Fibroblast of skin of back (primary cell): ENCODE data around the gene GNAS.

Source experiments
- DNase-seq: peaks from one replicate; pipeline ENCODE4 v3.0.0-alpha.2; 2013

The GNAS gene

DNA sequence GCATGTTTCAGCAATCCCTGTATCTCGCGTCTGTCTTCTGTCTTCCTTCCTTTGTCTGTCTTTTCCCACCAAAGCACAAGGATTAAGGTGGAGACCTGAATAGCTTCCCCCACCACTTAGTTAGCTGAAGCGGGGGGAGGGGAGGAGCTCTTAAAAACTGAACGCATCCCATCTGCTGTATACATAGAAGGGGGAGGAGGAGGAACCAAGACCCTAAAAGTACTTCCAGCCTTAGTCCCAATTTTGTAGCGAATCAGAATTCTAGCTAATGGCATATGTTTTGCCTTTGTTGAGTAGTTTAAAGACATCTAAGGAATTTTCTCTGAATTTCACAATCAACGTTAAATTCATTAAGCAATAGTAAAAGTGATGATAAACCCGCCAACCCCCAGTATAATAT lies 47.9 kb downstream of the GNAS start:
- no peak for DNase-seq

DNA sequence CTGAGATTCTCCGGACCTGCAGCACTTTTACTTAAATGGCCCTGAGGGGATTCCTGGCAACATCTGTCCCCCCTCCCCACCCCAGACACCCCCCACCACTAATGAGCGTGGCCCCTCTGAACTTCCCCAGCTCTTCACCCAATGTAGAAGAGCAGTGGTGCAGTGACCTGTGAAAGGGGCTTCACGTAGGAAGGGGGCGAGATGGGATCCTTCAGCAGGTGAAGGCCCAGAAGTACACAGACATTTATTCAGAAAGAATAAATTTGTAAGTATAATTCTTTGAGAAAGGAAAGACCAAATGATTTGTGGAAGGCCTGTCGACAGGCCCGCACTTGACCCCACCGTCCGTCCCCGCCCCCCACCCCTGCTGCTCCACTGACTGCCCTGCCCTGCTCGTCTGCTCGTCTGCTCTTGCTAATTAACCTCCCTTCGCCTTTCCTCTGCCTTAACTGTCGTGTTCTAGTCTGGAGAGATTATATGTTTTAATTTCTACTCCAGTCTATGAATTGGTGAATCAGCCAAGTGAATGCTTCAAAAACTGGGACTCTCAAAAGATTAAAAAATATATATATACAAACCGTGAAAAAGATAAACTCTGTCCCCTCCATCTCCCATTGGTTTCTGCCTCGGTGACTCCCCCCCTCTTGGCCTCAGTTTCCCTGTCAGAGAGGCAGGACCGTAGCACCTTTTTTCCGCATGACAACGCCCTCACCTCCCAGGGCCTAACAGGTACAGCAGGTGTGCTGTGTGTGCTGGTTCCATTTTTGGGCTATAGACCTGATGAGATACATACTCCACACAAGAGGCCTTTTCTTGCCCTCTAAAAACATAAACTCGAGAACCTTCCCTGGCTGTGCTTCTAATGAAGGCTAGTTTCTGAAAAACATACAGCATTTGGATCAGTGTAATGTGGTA lies 49.2 kb downstream of the GNAS start:
- no peak for DNase-seq

DNA sequence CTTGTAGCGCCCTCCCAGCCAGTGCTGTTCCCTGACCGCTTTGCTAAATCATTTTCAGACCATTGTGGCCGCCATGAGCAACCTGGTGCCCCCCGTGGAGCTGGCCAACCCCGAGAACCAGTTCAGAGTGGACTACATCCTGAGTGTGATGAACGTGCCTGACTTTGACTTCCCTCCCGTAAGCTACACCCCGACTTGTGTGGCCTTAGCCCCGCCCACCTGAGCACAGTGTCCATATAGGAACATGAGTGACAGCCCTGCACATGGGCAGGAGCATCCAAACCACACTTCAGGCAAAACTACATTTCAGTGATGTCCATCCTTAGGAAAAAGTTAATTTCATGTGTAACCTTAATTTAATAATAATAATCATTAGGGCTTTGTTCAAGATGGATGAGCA lies 51.1 kb downstream of the GNAS start:
- no peak for DNase-seq

DNA sequence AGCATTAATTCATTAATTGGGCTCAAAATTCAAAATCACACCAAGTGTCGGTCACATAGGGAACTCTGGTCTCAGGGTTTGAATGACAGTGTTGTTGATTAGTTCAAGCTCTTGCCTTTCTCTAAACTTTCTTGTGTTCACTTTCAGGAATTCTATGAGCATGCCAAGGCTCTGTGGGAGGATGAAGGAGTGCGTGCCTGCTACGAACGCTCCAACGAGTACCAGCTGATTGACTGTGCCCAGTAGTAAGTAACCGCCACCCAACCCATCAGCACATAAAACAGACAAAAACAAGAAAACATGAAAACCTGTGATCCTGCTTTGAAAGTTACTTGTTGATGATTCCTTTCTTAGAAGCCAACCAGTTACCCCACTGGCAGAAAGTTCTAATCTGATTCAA lies 52.7 kb downstream of the GNAS start:
- no peak for DNase-seq

DNA sequence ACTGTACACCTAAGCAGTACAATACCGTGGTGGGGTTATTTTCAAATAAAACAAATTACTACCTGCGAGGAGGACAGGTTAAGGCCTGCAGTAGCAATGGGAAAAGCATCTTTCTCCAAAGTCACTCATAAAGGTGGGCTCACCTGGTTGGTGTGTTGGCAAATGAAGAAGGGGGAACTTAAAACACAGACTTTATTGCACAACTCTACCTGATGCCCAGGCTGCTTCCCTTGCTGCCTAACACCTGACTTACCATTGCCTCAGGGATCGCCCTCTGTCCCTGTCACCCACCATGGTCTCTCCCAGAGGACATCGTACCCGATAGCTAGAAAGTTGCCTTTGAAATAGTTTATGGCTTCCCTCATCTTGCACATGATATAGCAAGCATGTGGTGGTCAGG lies 53.6 kb downstream of the GNAS start:
- no peak for DNase-seq

DNA sequence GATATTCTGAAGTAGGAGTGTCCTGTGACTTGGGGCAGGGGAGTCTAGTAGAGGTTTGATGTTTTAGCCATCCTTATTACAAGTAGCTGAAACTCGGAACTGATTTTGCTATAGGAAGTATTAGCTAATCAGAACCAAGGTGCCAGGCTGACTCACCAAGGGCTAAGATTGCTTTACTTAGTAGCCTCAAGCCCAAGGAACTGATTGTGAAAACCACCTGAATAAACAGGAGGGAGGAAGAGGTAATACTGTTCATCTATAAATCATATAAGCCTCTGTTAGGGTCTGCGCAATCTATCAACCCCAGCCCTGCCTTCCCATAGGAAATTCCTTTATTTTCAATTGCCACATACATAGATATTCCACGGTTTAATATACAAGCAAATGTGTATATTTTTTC lies 54.4 kb downstream of the GNAS start:
- no peak for DNase-seq

DNA sequence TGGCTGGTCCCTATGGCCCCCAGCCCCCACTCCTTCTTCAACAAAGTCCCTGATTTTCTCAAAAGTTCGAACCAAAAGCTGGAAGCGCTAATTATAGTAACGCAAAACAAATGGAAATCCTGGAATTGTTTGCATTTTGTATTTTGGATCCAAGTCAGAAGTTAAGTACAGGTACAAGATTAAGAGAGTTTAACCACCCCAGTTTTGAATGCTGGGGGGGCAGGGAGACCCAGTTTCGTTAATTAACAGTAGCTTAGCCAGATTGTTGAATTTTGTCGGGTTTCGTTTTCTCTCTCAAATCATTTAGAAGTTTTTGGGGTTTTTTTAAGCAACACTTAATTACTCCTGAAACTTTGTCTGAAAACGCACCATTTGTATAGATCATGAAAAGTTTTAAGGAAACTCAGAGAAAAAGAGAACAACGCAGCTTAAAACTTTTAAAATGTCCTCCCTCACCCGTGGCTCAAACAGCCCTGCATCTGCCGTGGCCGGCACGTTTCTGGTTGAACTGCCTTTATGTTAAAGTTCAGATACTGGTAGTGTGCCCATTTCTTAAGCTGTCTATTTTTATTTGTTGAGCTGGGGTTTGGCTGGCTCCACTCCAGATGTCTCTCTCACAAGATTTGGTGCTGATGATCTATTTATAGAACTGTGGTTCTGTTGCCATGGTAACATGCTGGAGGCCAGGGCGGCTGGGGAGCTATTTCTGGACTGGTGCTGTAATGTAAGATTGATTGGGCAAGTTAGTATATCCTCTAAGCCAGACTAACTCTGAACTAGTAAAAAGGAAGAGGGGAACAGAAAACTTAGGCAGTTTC lies 55.0 kb downstream of the GNAS start:
- peak; percentile 99 for DNase-seq

DNA sequence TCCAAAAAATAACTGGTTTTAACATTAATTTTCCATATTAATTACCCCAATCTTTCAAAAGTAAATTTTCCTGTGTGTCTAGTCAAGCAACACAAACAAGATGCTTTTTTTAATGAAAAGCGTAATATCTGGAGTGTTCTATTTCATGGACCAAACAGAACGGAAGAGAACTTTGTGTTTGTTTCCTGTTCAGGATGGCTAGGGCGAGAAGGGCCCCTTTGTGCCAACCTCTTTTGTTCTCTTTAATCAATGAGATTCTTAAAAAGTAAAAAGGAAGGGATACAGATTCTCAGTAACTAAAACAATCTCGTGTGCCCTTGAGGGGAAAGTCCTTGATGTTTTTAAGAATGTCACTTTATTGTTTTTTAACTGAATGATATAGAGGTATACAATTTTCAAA lies 55.7 kb downstream of the GNAS start:
- DNase-seq = no peak

DNA sequence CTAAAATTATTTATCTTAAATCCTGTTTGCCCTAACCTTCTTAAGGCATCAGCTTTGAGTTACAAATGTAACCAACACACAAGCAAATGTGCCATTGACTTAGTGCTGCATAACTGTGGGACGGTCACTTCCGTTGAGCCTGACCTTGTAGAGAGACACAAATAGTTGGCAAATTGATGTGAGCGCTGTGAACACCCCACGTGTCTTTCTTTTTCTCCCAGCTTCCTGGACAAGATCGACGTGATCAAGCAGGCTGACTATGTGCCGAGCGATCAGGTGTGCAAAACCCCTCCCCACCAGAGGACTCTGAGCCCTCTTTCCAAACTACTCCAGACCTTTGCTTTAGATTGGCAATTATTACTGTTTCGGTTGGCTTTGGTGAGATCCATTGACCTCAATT lies 56.4 kb downstream of the GNAS start:
- no peak for DNase-seq

DNA sequence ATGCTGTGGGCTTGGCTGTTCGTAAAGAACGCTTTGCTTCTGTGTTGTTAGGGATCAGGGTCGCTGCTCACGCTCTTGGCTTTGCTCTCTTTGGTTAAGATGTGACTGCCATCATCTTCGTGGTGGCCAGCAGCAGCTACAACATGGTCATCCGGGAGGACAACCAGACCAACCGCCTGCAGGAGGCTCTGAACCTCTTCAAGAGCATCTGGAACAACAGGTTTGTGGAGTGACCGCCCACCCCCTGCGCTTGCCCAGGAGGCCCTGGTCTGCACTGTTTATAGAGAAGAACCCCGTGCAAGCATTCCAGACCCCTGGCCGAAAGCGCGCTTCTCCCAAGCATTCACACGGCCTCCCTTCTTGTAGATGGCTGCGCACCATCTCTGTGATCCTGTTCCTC lies 57.1 kb downstream of the GNAS start:
- DNase-seq = no peak

DNA sequence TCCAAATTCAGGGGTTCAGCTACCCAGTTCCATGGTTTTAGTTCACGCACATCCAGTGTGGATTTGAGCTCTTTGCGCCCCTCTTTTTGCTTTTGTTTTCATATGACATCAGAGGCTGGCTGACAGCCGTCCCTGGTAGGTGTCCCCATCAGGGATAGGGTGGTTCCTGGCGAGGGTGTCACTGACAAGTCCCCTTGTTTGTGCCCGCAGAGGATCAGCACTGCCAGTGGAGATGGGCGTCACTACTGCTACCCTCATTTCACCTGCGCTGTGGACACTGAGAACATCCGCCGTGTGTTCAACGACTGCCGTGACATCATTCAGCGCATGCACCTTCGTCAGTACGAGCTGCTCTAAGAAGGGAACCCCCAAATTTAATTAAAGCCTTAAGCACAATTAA lies 58.0 kb downstream of the GNAS start:
- no peak for DNase-seq

DNA sequence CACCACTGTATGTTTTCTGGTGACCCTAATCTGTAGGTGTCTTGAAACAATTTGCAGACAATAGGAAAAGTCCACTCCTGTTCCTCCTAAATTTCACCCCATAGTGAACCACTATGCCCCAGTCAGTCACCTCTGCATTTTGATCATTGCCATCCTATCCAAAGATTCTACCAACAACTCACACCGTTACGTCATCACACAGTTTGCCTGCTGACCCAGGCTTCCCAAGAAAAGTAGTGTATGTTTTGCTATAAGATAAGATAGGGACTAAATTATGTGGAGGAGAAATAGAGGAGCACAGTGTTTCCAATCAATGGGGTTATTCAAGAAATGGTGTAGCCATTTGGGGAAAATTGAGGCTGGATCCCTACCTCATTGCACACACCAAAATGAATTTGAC lies 58.8 kb downstream of the GNAS start:
- DNase-seq = no peak

DNA sequence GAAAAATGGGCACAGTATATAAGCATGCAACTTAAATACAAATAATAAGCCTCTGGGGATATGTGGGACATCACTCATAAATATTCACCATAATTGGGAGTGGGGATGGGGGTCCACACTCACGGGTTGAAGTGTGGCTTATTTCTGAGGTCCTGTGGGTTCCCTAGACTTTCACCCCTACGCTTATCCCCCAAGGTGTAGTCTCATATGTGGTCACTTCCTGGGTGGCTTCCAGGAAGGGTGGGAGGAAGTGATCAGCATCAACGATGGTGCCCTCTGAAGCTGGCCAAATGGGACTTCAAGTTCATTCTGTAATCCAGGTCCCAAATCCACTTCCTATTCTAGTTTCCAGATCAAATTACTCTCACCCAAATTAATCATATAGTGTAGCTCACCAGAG lies 59.5 kb downstream of the GNAS start:
- no peak for DNase-seq

DNA sequence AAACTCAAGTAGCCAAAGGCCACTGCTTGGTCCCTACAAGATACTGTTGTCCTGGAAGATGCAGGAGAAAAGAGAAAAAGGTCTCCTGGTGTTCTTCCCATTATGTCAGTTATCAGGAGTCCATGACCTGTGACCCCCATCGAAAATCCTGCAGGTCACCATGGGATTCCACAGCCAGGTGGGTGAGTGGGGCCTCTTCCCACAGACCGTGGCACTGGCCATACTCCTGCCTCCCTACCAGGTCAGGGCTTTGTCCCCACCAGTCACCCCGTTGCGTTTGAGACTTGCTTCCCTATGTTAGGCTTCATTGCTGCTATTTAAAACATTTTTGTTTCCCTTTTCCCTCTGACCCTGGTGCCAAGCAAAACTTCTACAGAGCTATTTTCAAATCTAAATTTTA lies 60.6 kb downstream of the GNAS start:
- no peak for DNase-seq

DNA sequence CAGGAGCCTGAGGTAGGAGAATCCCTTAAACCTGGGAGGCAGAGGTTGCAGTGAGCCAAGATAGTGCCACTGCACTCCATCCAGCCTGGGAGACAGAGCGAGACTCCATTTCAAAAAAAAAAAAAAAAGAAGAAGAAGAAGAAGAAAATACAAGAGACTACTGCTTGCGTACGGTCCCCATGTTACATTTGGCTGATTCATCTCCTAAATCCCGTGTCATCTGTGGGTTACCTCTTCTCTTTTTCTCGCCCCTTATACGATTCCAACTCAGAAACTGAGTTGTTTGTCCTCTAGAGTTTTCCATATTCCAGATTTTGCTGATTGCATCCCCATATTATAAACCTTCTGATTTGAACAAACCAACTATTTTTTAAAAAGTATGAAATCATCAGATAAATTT lies 66.1 kb downstream of the GNAS start:
- no peak for DNase-seq

DNA sequence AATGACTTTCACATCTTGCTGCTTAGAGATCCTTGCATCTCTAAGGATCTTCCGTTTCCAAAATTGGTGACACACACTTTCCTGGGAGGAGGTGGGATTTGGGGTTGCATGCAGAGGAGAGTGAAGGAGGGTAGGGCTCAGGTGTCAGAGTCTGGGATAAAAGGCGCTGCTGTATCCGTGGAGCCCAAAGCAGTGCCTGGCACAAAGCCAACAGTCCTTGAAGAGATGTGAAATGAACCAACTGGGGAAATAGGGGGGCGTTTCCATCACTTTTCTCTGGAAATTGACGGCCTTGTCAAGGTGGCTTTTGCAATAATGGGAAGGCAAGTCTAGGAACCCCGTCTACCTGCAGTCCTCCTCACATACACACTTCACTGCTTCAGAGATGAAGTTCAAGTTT lies 69.0 kb downstream of the GNAS start:
- no peak for DNase-seq

DNA sequence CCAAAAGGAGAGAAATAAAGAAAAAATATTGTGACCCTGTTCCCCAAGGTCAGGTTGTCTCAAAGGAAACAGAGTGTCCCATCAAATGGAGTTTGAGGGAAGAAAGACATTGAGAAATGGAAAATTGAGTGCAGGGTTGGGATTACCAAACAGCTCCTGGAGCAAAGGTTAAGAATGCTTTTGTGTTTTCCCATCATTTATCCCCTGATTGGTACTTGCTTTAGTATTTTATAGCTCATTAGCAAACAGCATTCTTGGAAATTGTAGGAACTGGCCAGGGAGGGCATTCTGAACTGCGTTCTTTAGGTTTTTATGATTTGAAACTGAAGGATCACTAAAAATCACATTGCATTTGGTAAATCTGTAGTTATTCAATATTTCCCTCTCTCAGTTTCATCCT lies 69.5 kb downstream of the GNAS start:
- no peak for DNase-seq

DNA sequence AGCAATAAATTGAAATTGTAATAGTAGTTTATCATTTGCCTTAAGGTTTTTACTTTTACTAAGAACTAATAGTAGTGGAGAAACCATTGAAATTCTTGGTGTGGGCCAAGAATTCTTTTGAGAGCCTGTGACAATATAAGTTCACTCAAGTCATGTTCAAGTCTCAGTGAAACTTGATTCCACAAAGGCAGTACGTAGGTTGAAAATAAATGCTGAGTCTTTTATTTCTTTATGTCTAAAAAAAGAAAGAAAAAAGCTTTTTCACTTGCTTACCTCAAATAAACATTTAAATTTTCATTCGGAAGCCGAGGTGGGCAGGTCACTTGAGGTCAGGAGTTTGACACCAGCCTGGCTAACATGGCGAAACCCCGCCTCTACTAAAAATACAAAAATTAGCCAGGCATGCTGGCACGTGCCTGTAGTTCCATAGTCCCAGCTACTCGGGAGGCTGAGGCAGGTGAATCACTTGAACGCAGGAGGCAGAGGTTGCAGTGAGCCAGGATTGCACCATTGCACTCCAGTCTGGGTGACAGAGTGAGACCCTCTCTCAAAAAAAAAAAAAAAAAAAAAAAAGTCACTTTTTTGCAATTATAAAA lies 70.7 kb downstream of the GNAS start:
- no peak for DNase-seq

DNA sequence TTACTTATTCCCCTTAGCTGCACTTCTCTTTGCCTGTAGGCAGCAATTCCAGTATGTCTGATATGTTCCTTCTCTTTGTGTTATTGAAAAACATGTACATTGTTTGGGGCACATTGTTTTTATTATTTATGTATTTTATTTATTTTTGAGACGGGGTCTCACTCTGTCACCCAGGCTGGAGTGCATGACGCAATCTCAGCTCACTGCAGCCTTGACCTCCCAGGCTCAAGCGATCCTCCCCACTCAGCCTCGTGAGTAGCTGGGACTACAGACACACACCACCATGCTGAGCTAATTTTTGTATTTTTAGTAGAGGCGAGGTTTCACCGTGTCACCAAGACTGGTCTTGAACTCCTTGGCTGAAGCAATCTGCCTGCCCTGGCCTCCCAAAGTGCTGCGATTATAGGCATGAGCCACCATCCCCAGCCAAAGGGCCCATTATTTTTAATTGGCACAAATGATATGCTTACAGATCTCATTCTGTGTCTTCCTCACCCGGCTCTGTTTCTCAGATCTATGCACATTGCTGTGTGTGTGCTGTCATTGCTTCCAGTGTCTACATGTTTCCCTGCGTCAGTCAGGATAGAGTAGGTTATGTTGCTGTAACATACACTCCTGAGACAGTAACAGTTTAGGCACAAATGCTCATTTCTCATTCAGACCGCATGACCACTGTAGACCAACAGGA lies 74.4 kb downstream of the GNAS start:
- DNase-seq = no peak

DNA sequence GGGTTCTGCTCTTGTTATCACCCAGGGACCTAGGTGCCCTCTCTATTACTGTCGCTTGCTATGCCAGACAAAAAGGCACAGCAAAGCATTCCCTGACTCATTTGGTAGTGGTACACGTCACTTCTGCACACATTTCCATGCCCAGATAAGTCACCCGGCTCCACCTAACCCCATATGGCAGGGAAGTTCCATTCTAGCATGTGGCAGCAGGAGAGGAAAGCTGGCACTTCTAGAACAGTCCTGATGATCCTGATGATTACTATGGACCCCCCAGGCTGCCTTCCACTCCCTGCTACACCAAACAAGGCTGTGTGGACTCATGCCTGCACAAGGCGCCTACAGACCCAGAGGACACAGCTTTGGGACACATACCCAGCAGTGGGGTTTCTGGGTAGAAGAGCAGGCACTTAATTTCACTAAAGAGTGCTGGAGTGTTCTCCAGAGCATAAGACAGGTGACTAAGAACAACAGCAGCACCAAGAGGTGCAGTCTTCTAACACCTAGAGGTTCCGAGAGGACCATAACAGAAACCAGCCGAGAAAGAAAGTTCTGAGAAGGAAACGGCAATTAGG lies 75.1 kb downstream of the GNAS start:
- no peak for DNase-seq

DNA sequence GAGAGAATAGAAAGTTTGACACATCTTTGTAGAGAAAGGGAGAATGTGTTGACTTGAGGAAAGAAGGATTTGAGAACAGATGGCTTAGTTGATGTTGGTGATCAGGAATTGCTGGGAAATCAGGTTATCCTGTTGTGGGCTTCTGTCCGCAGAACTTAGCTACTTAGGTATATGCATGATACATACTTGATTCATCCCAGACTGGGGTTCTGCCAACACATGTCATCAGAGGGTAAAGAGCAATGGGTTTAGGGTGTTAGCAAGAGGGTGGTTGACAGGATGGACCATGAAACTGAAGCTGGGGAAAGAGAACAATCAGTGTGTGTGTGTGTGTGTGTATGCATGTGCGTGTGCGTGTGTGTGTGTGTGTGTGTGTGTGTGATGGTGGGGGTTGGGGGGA lies 78.0 kb downstream of the GNAS start:
- DNase-seq = no peak

DNA sequence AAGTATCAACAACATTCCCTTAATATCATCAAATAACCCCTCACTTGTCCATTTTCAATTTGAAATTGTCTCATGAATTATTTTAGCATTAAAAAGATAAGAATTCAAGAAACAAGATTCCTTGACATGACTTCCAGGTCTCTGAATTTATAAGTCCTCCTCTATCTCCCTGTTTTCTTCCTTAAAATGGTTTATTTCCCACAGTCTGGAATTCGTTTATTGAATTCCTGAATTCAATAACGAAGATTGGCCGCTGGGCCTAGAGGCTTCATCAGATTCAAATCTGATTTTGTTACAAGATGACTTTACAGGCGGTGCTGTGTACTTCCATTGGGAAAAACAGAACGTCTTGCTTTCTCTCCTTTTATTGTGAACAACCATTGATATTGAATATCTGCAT lies 79.7 kb downstream of the GNAS start:
- DNase-seq = no peak

DNA sequence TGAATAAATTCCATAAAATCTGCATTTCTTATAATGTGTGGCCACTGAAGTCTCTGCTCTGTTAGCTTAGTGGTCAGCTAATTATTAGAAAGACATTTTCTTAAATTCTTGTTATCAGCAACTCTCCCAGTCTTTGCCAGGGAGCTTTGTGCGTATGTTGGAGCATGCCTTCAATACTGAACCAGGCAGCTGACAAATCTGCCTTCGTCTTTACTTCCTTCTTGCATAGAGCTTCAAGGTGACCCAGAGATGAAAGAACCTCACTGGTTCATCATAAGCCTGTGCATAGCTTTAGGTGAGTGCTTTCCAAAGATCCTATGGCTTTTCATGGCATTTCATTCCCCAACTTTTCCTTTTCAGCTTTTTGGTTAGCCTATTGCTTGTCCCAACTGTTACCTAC lies 85.6 kb downstream of the GNAS start:
- no peak for DNase-seq
